ENCODE results near the gene TMEM50B.
A peak's percentile ranks its signal among the peaks of the same experiment; 100 is the strongest.
"Not testable (repeated sequence)": the region's sequence is repeated elsewhere in the genome, so short reads cannot be mapped to it uniquely, and the experiment has no call there.

Gene TMEM50B

GRCh38 chr21:33425825-33426224, 53.9 kb downstream of the TMEM50B start:
- no peak for ATAC-seq

- no peak for ATAC-seq
These were observed 55.6 kb downstream of the TMEM50B start for GRCh38 chr21:33424214-33424613.

DNA sequence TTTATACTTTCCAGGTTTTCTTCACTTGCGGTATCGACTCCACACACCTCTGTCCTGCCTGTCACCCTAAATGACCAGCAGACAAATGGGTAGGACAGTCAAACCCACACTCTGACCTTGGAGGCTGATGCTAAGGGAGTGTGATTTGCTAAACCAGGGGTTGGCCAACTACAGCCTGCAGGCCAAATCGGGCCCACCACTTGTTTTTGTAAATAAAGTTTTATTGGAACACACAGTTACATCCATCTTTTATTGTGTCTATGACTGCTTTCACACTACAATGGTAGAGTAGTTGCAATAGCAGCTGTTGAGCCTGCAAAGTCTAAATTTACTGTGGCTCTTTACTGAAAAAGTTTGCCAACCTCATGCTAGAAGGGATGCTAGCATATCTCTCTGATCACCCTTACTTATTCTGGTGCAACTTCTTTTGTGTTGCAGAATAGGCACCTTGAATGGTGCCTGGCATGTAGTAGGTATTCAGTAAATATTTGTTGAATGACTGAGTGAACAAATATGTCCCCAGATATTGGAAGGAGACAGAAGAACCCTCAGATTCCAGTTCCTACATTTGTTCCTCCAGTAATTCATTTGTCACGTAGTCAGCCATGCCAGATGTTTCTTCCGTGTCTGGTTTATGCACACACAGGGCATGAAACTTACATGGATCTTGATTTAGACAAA, 57.9 kb downstream of the TMEM50B start:
- ATAC-seq: no peak

- ATAC-seq: no peak
These were observed 60.1 kb downstream of the TMEM50B start for GRCh38 chr21:33419538-33420123.

GRCh38 chr21:33418691-33419090, 61.1 kb downstream of the TMEM50B start:
- no peak for ATAC-seq

DNA sequence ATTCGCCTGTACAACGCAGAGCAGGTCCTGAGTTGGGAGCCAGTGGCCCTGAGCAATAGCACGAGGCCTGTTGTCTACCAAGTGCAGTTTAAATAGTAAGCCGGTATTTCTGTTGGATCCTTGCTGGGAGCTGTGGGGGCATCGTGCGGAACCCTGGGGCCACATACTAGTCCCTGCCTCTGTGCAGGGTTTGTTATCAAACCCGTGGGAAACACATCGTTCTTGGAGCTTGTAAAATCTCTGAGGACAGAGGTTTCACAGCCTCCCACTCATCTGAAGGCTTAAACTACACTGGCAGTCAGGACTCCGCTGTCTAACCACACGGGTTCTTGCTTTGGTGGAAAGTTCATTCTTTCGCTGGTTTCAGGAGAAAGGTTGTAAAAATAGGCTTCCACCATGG, 64.8 kb downstream of the TMEM50B start:
- ATAC-seq: no peak

DNA sequence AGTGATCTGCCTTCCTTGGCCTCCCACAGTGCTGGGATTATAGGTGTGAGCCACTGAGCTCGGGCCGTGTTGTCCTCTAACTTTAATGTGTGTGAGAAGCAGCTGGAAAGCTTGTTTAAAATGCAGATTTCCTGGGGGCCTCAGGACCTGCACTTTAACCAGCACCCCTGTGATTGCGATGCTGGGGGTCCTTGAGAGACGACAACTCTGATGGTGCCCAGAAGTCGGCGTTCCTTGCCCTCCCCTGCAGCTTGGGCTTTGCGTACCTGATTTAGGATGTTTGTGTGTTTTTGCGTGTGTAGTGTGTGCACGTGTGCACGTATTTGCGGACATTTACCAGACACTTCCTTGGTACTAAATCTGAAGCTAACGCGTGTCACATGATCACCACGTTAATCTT, 65.7 kb downstream of the TMEM50B start:
- ATAC-seq: no peak

DNA sequence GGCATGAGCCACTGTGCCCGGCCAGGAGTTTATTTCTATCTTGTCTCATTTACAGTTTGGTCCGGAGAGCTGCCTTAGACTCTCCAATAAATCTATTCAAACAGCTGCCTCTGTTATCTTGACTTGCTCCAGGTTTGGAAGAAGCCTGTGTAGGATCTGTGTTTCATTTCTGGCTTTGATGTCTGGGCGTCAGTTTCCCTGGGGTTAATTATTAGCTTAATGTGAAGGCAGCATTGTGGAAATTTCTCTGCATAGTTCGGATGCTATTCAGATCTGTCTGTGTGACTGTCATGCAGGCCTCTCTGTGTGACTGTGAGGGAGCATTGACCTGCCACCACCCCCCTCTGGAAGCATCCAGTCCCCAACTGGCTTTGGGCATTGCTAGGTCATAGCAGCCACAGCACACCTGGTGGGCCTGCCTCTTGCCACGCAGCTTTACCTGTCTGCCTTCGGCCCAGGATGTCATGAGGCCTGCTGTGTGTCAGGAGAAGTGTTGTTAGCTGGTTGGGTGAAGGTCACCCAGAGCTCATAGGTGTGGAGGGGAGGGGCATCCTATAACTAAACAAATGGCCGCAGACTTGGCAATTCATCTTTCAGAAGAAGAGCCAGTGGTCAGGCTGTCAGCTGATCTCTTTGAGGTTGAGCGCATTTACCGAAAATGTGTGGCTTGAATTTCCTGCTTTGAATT, 66.8 kb downstream of the TMEM50B start:
- no peak for ATAC-seq

GRCh38 chr21:33412439-33412831, 67.3 kb downstream of the TMEM50B start:
- ATAC-seq: not testable (repeated sequence)

- peak; percentile 30 to 33 for ATAC-seq
These were observed 67.8 kb downstream of the TMEM50B start for GRCh38 chr21:33411949-33412430.

- peak in 1 of 2 donors; percentile 24 for ATAC-seq
These were observed 73.3 kb downstream of the TMEM50B start for GRCh38 chr21:33406493-33406892.

- ATAC-seq: peak; percentile 21 to 30
These were observed 75.8 kb downstream of the TMEM50B start for GRCh38 chr21:33403786-33404585.

GRCh38 chr21:33403128-33403785, 76.5 kb downstream of the TMEM50B start, which contains the start of gene IFNGR2:
Gene IFNGR2, plus strand, starts transcription at chr21:33403413. Its CDS starts 131 bp downstream, at chr21:33403544.
- ATAC-seq: peak; percentile 37 to 51

GRCh38 chr21:33402001-33402979, 77.5 kb downstream of the TMEM50B start:
- ATAC-seq: no peak

DNA sequence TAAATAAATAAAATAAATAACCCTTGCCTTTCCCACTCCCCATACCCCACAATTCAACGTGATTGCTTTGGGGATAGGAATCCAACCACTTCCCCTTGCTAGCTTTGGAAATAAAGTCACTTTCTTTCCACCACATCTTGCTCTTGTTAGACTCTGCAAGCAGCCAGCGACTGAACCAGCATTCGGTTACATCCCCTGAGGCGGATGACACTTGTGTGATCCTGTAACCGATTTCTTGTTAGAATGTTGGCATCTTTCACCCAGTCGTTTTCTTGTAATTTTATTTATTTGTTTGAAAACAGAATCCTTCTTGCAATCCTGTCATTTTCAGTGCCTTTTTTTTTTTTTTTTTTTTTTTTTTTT, 78.2 kb downstream of the TMEM50B start:
- no peak for ATAC-seq
